SK-N-SH (cell line): ENCODE measurements around the gene KCNK18.

Source experiments
- CTCF ChIP-seq: fragments of 200-600 bp; sonication (generic); IDR thresholded peaks from 2 replicates; pipeline ENCODE4 v1.6.1; 2017; ENCODE audit warnings: antibody characterized with exemption, mild to moderate bottlenecking, moderate library complexity
- EP300 ChIP-seq, 2 experiments: IDR thresholded peaks; 2 replicates each; pipeline versions ENCODE4 v1.4.0 to v1.6.1; 2012; ENCODE audit warnings: borderline replicate concordance in 1 of 2, low read depth in 1 of 2, low read length in 1 of 2
- FOSL2 ChIP-seq: IDR thresholded peaks from 2 replicates; pipeline ENCODE4 v1.4.0; 2012; ENCODE audit warnings: low read depth, mild to moderate bottlenecking, moderate library complexity, borderline replicate concordance
- GATA2 ChIP-seq: sonication (generic); formaldehyde crosslinking; IDR thresholded peaks from 2 replicates; pipeline ENCODE4 v1.5.0; 2020; ENCODE audit warnings: mild to moderate bottlenecking, missing genetic modification reagents
- POLR2AphosphoS5 ChIP-seq: IDR thresholded peaks from 2 replicates; pipeline ENCODE4 v1.6.1; 2012; ENCODE audit warnings: low read depth, low read length
- RAD21 ChIP-seq: IDR thresholded peaks from 2 replicates; pipeline ENCODE4 v1.6.1; 2012; ENCODE audit warnings: mild to moderate bottlenecking, low read length
- SMC3 ChIP-seq: IDR thresholded peaks from 2 replicates; pipeline ENCODE4 v1.6.1; 2012; ENCODE audit warnings: low read depth, low read length, improper control_type of control experiment
- USF1 ChIP-seq: IDR thresholded peaks from 2 replicates; pipeline ENCODE4 v1.4.0; 2012; ENCODE audit warnings: low read depth, borderline replicate concordance
- TF ChIP-seq, protein P1 (sequence below): IDR thresholded peaks from 2 replicates; pipeline ENCODE4 v1.4.0; 2012; ENCODE audit warnings: low read depth

GRCh38 chr10:117255835-117256460, 58.7 kb downstream of the KCNK18 start:
- no peak for TF ChIP-seq CTCF
- TF ChIP-seq SMC3: no peak
- TF ChIP-seq GATA2: no peak
- no peak for TF ChIP-seq POLR2AphosphoS5
- no peak for TF ChIP-seq RAD21
- TF ChIP-seq, protein P1, sequence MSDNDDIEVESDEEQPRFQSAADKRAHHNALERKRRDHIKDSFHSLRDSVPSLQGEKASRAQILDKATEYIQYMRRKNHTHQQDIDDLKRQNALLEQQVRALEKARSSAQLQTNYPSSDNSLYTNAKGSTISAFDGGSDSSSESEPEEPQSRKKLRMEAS: no peak
- TF ChIP-seq USF1: no peak
- TF ChIP-seq EP300 (IDR thresholded peaks at IDR 0.05; ENCODE audit: borderline replicate concordance in 1 of 2, low read depth in 1 of 2, low read length in 1 of 2): no peak
- no peak for TF ChIP-seq FOSL2
